OCI-M2 (cell line): ENCODE results near the gene DDX42.

Source experiments
- DNase-seq: peaks from one replicate; lab custom pipeline; 2025; ENCODE audit not compliant: unreplicated experiment; lab: John Stamatoyannopoulos, UW

The DDX42 gene, protein sequence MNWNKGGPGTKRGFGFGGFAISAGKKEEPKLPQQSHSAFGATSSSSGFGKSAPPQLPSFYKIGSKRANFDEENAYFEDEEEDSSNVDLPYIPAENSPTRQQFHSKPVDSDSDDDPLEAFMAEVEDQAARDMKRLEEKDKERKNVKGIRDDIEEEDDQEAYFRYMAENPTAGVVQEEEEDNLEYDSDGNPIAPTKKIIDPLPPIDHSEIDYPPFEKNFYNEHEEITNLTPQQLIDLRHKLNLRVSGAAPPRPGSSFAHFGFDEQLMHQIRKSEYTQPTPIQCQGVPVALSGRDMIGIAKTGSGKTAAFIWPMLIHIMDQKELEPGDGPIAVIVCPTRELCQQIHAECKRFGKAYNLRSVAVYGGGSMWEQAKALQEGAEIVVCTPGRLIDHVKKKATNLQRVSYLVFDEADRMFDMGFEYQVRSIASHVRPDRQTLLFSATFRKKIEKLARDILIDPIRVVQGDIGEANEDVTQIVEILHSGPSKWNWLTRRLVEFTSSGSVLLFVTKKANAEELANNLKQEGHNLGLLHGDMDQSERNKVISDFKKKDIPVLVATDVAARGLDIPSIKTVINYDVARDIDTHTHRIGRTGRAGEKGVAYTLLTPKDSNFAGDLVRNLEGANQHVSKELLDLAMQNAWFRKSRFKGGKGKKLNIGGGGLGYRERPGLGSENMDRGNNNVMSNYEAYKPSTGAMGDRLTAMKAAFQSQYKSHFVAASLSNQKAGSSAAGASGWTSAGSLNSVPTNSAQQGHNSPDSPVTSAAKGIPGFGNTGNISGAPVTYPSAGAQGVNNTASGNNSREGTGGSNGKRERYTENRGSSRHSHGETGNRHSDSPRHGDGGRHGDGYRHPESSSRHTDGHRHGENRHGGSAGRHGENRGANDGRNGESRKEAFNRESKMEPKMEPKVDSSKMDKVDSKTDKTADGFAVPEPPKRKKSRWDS

DNA sequence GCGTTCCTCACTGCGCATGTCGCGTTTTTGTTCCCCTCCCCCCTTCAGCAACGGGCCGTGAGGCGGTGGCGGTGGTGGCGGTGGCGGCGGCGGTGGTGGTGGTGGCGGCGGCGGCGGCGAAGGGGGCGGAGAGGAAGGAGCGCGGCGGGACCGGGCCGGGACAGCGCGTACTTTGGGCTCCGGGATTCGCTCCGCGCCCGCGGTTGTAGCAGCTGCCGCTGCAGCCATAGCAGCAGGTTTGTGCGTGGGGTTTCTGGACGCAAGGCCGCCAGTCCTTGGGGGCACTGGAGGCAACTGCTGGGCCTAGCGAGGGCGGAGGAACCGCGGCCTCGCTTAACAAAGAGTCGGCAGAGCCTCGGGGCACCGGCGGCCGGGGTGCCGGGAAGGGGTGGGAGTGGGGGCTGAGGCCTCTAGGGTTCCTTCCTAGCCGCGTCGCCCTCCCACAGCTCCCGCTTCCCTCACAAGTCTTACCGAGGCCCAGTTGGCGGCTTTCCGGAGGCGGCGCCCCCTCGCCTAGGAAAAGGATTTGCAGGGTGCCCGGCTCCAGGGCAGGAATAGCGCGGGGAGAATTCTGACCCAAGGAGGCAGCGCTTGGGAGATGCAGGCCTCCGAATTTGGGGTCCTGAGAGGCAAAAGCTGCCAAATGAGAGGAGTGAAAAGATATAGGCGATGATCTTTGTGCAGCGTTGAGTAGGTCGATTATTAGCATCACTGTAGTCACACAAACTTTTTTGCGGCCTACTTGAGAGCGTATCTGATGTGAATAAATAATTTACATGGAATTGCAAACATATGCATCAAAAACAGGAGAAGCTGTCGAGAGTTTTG is at the start of gene DDX42:
Gene DDX42, plus strand, starts transcription at position 30 of the 828 bp plus-strand sequence. CDS start 12,880 bp downstream, outside the sequence.
- DNase-seq, result no peak

DNA sequence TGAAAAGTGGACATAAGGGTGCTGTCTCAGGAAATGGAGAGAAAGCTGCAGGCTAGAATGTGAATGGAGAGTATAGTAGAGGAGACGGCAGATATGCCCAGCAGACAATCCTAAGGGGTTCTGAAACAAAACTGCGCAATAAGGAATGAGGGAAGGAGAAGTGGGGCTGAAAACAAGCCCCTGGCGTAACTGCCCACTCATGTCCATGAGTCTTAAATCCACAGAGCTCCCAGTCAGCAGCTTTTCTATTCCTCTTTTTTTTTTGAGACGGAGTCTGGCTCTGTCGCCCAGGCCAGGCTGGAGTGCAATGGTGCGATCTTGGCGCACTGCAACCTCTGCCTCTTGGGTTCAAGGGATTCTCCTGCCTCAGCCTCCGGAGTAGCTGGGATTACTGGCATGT is 38.3 kb upstream of the DDX42 start:
- DNase-seq, result no peak

DNA sequence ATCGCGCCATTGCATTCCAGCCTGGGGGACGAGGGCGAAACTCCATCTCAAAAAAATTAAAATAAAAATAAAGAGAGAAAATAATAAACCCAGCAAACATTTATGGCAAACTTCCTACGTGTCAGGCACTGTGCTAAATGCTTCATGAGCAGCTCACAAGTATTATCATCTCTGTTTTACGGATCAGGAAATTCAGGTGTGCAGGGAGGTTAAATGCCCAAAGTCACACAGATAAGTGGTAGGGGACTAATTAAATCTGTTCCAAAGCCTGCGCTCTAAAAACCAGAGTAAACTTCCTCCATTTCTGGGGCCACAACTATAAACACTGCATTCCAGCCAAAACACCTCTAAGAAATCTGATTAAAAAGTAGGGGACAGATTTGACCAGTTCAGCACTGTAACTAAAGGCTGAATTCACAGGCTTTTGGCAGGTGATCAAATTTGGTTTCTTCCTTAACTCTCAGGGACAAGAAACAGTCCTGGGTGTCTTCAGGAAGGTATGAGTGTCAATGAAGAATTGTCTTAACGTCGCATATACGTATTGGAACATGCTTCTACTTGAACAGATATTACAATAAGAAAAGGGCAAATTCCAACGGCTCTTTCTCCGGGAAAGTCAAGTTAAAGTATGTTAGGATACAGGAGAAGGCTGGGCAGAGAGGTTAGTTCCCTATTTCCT is 33.4 kb upstream of the DDX42 start:
- DNase-seq, result no peak

DNA sequence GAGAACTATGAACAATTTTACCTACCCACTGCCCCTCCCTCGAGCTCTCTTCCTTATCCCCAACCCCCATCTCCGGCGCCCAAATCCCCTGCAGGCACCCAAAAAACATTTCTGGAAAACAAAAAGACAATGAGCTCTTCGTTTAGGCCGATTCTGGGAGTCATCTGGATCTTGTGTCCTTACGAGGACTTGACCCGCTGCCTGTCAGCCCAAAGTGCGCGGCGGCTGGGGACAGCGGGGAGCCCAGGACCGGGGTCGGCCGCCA is 32.9 kb upstream of the DDX42 start:
- DNase-seq, result no peak

DNA sequence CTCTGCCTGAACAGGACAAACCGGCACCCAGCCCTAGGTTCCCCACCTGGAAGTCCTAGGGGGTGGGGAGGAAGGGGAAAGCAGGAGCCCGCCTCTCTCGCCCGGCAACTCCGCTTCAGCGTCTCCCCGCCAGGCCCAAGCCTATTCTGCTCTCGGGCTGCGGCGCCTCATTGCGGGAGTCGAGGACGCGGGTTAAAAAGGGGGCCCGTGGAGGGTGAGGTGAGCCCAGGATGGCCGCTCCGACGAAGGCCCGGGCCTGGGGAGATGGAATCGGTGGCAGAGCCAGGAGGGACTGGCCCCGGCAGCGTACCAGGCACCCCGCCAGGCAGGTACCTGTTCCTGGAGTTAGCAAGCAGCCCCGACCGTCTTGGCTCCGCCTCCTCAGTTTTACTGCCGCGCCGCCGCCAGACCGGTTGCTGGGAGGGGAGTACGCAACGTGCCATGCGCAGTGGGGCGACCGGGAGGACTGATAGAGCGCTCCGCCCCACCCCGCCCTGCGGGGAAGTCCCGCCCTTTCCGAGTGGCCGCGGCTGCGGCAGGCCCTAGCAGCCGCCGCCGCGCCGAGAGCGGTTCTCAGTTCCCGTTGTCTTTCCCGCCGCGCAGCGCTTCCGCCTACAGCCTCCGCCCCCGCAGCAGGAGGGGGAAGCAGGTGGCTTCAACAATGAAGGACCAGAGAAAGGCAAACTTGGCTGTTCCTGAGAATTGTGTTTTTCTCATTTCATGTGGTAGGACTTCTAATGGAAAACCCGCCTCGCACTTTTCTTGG is 32.4 kb upstream of the DDX42 start, which contains the start of gene STRADA:
Gene STRADA, minus strand, starts transcription at position 392 of the 766 bp plus-strand sequence. CDS start 13,430 bp downstream, outside the sequence.
- DNase-seq, result peak; percentile 86

DNA sequence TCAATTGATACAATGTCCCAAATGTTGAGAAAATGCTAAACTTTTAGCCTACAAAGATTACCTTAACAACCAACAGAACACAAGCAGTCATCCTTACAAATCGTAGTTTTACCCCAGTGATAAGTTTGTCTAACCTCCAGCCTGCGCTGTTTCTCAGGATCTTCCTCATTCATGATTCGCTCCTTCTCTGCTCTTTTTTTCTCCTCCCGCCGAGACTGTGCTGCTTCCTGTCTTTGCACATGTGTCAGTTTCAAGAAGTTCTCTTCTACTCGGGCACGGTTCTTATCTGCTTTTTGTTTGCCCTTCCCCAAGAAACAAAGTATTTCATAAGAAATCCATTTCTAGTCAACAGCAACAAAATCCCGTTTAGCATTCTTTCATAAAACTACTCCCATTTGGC is 22.2 kb upstream of the DDX42 start:
- DNase-seq, result no peak

DNA sequence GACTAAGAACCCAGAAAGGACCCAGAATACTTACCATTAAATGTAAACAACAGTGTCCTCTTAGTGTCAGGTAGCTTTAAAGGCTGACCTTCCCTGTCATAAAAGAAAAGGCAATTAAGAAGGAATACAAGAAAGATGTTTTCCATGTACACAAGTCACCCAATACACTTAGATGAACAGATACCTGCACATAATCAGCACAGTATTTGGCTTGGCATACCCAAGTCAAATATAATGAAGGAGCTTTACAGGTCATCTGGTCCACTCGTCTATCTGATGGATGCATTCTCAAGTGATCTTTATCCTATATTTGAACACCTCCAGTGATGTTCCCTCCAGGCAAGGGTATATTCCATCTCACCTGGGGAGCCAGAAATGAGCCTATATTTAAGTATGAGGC is 21.3 kb upstream of the DDX42 start:
- DNase-seq, result no peak

DNA sequence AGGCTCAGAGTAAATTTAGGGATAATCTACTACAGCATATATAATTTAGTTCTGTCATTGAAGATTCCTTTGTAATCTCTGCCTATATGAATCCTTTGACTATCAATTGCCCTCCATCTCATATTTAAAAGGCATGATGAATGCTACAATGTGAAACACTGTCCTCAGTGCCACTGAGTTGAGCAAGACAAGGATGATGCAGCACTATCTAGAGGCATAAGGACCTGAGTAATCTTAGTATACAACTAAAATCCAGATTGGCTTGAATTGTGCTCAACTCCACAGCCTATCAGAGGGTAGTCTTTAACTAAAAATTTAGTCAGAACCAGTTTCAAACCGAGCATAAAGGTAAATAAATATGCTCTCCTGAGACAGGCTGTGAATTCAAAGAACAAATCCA is 20.8 kb upstream of the DDX42 start:
- no peak for DNase-seq

DNA sequence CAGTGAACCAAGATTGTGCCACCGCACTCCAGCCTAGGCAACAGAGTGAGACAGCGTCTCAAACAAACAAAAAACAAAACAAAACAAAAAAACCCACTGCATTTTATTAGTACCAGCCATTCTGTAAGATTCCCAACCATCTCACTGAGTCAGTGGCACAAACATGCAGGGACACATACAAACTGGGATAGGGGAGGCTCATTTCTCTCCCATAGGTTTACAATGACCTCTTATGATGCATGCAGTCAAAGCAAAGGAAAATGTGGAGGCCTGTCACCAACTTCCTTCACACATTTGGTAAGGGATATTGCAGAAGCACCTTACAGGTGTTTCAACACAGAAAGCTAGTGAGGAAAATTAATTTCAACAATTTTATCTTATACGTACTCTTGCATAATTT is 19.9 kb upstream of the DDX42 start:
- DNase-seq, result no peak

DNA sequence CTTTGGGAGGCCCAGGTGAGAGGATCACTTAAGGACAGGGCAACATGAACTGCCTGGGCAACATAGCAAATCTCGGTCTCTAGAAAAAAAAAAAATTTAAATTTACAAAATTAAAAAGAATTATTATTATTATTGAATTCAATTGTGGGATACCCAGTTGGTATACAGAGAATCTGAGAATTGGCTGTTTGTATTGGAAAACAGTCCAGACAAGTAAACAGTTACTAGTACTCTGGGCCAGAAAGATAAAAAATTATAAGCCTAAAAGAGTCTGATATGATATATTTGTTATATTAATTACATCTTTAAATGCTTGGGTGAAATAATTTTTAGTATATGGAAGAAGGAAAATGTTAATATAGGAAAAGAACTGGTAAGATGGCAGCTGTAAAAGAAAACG is 15.5 kb upstream of the DDX42 start:
- DNase-seq, result no peak

DNA sequence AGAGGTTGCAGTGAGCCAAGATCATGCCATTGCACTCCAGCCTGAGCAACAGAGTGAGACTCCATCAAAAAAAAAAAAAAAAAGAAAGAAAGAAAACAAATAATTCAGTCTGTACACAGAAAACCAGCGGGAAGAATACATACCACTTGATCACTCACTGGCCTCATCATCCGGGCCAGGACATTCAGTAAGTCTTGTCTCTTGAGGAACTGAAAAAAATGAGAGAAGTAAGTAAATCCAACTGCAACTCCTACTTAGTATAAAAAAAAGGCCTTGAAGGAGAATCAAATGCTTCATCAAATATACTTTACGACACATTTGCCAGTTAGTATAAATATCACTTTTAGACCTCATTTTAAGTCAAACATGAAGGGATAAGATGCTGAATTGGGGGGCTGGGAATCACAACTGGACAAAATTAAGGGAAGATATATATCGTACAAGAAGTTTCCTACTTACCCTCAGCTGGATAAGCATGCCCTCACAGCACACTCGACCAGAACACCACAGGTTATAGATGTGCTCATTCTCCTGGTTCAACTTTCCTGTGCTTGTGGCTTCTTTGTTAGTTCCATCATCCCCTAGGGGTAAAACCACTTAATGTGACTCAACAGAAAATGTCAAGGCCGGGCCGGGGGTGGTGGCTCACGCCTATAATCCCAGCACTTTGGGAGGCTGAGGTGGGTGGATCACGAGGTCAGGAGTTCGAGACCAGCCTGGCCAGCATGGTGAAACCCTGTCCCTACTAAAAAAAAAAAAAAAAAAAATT is 13.0 kb upstream of the DDX42 start:
- DNase-seq, result no peak

DNA sequence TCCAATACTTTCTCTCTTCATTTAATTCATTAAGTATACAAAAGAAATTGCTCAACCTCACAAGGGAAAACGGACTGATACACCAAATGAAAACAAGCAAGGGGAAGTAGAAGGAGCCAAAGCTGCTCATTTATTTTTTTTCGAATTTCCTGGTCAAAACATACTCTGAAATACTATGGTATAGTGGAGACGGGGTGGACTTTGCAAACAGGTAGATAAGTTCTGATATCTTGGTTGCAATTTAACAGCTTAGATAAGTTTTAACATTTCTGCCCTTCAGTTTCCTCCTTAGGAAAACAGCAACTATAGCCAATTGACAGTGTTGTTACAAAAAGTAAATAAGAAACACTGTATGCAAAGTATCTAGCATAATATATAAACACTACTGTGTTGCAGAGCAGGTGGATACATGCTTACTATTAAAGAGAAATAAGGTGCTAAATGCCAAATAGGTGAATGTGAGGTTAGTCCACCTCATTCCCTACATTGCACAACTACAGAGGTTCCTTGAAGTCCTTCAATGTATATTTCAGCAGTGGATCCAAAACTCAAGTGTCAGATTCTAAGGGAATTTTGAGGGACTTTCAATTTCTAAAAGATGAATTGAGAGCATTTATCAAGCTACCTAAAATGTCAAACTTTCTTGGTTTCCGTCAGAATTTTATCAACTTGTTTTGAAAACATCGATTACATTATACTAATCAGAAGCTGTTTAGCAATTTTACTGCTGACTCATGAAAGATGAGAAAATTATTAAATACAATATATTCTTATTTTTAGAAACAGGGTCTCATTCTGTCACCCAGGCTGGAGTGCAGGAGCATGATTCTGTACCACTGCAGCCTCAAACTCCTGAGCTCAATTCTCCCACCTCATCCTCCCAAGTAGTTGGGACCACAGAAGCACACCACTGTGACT is 11.6 kb upstream of the DDX42 start:
- no peak for DNase-seq

DNA sequence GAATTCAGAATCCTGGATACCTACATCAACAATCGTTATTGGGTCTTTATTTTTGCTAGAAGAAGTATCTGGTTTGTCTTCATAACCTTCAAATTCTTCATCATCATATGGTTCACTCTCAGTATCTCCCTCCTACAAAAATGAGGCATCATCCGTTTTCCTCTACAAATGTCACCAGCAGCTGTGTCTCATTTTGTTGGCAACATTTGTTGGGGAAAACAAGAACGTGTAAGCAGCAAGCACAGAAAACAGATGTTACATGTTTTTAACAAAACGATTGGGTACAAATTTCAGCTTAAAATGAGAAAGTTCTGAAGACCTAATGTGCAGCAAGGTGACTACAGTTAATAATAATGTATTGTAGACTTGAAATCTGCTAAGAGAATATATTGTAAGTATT is 9.3 kb upstream of the DDX42 start:
- no peak for DNase-seq

DNA sequence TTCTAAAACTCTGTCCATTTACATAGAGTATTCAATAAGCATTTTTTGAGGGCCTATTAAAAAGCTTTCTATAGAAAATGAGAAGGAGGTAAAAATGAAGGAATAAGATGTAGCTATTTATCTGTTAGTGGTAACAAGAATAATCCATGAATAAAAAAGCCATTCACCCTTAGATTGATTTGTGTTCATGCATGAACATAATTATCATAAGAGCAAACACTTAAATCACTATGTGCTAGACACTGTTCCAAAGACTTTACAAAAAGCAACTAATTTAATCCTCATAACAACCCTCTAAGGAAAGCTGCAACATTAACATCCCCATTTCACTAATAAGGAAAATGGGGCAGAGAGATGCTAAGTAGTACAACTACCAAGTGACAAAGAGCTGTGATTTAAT is 7.2 kb upstream of the DDX42 start:
- no peak for DNase-seq

DNA sequence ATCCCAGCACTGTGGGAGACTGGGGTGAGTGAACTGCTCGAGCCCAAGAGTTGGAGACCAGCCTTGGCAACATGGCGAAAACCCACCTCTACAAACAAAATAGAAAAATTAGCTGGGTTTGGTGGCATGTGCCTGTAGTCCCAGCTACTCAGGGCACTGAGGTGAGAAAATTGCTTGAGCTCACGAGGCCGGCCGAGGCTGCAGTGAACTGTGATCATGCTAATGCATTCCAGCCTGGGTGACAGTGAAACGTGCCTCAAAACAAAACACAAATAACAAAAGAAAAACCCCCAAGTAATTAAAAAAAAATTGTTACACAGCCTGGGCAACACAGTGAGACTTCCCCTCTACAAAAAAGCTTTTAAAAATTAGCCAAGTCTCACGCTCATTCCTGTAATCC is 5.5 kb upstream of the DDX42 start:
- no peak for DNase-seq

DNA sequence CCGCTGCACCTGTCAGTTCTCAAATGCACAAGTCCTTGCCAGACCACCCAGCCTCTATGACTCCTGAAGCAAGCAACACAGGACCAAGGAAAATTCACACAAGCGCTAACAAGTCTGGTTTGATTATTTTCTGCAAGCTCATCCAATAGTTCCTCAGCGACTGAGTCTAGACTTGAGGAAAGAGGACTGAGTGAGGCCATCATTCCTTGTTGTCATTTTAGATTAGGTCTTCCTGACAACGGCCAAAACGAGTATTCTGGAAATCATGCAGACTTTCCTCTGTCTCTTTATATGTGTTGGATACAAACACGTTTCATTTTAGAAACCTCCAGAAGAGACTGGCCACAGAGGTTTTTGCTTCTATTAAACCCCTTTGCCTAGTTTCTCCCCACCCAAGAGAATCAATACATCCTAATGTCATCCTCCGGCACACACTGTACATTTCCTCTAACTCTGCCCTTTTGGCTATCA is 1.1 kb upstream of the DDX42 start:
- no peak for DNase-seq

DNA sequence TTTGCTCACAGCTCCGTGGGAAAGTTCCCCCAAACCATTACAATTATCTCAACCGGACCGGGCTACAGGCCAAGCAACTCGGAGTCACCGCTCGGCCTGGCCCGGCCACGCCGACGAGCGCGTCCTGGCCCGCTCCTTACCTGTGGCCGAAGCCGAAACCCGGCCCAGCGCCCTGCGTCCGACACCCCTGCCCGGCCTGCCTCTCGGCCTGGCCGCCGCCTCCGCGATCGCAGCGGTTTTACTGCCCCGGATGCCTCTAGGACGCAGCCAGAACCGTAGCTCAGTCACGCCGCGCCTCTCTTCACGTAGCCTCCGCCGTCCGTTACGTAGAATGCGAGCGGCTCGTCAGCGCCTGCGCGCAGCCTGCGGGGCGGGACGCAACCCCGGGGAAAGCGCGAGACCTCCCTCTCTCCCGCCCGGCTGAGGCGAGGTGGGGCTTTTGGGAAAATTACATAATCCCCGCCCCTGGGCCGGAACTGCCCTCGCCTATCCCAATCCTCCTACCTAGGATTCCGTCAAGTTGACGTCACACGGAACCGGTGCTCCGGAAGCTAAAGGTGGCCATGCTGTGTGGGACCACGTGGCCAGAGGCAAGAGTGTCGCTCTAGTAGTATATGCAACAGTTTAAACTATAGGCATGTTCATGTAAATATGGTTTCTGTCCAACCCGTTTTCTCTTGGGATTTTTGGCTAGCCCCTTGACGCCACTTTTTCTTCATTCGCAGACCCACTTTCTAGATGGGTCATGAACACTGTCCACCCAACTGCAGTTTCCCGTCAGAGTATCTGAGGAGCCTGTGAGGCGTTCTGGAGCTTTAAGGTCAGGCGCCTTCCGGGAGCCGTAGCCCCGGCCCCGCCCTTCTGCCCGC is 464 bp upstream of the DDX42 start, which contains the start of gene CCDC47:
Gene CCDC47, minus strand, starts transcription at position 326 of the 869 bp plus-strand sequence. CDS start 7,422 bp downstream, outside the sequence.
- peak; percentile 79 for DNase-seq
